Ramos (cell line): Measurements from ENCODE around the gene WDR33.

Experiments used
- in situ Hi-C: fragments of 300-500 bp; cut with MboI; formaldehyde crosslinking; loops from one replicate; pipeline ENCODE4 v1.14.3; 2022; ENCODE audit warnings: low sequenced_read_pairs; ENCODE audit not compliant: unreplicated experiment

Gene WDR33

DNA sequence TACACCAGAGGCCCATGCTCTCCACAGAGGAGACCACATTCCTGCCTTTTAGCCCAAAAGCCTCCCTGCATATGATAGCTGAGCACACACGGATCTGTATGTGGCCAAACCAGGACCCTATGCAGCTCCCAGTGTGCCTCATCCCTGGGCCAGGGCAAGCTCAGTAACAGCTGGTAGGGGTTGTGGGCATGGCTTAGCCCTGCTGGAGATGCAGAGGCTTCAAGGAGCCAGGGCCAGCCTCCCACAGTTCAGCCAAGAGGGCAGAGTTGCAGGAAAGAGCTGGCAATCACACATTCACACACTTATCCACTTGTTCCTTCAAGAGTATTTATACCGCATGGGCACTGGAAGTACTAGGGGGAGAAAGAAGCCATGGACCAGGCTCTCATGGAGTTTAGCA, 134.1 kb downstream of the WDR33 start:
- in situ Hi-C loops, result no loop called here

DNA sequence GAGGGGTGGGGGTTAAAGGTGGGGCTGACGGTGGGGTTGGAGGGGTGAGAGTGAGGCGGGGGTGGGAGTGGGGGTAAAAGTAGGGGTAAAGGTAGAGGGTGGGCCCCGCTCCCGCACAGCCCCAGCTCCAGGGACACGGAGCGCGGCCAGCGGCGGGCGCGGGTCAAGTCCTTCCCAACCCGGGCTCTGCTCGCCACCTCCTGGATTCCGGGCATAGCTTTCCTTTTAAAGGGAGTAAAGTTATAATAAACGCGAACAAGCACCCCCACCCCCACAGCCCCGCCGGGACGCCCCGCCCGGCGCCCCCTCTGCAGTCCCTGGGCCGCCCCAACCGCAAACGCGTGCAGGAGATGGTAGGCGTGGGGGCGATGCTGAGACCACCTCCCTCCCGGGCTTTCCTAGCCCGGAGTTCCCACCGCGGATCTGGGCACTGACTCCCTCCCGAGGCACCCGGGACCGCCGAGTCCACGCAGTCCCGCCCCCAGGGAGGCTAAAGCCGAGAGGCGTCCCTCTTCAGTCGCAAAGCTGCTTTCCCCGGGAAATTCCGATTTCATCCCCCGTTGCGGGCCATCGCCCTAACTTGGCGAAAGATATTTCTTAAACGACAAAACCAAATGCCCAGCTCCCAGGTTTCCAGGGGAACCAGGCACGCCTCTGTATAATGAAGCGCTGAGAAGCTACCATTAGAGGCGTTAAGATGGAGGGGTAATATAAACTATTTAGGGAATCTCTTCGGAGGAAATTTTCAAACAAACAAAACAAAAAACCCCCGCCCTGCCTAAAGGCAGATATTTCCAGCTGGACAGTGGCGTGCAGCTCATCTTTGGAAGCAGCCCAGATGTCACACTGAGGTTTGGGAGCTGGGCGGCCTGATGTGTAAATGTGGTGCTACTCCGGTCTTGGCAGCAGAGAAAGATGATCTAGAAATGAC, 135.4 kb downstream of the WDR33 start, which contains the start of gene LIMS2:
TSS of gene LIMS2 (minus strand) at position 200 of the 931 bp plus-strand sequence. CDS start 506 bp downstream, outside the sequence.
- in situ Hi-C loops, result no loop called here

- in situ Hi-C loops, result no loop called here
Measured at GRCh38 chr2:127674241-127675209, 136.4 kb downstream of the WDR33 start.

DNA sequence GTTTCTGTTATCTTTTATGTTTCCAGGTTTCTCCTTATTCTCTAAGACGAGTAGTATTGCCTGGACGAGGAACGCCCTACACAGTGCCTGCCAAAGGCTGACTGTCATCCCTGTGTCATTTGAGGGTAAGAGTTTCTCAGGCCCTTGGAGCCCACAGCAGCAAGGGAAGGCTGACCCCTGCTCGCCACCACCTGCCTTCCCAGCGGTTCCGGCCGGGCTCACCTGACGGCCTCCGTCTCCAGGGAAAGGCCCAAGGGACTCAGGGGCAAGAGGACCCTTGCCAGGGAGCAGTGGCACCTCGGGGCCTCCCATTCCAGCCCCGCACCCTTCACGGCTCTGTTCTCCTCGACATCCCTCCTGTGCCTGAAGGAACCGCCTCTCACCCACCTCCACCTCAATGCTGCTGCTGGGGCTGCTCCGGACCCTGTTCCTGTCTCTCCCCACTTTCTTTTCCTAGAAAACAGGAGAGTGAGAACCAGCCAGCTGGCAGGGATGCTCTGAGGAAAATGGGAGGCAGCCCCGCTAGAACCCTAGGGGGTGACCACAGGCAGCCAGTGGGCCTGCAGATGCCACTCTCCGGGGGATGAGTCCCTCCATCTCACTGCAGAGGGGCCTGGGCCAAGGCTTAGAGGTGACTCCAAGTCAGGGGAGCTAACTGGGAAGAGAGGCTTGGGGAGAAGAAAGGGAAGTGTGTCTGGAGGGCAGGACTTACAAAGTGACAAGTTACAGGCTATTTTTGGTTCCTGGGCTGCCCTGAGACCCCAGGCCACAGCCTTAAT, 137.5 kb downstream of the WDR33 start:
- in situ Hi-C loops, result no loop called here

GRCh38 chr2:127672341-127673224, 138.4 kb downstream of the WDR33 start:
- in situ Hi-C loops, result no loop called here

- in situ Hi-C loops, result no loop called here
Measured at GRCh38 chr2:127671557-127672302, 139.2 kb downstream of the WDR33 start.

DNA sequence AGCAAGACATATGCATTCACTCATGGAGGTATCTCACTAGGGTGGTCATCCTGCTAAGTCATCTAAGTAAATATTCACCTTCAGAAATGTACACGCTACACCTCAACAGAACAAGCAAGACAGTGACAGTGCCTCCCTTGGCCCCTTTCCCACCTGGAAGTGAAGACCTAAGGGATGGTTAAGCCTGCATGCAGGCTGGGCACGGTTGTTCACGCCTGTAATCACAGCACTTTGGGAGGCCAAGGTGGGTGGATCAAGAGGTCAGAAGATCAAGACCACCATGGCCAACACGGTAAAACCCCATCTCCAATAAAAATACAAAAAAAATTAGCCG, 140.0 kb downstream of the WDR33 start:
- in situ Hi-C loops, result no loop called here

DNA sequence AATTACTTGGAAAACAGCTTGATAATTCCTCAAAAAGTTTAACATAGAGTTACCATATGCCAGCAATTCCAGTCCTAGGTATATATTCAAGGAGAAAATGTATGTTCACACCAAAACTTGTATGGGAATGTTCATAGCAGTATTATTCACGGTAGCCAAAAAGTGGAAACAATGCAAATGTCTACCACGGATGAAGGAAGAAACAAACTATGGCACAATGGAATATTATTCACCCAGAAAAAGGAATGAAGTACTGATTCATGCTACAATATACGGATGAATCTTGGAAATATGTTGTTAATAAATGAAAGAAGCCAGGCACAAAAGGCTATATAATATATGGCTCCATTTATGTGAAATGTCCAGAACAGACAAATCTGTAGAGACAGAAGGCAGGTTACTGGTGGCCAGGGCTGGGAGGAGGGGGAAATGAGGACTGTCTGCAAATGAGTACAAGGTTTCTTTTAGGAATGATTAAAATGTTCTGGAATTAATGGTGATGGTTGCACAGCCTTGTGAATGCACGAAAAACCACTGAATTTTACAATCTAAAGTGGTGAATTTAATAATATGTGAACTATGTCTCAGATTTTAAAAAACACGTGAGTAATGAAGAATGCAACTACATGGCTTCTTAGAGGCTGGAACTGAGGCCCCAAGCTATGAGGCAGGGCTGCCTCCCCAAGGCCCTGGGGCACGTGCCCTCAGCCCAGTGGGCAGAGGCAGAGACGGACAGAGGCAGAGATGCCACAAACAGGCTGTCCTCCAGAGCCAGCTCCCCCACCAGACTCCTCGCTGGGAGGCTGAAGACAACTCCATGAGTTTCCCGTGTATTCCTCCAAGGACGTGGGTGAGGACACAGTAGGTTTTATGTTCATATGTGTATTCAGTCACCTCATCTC, 140.7 kb downstream of the WDR33 start:
- in situ Hi-C loops, result no loop called here

DNA sequence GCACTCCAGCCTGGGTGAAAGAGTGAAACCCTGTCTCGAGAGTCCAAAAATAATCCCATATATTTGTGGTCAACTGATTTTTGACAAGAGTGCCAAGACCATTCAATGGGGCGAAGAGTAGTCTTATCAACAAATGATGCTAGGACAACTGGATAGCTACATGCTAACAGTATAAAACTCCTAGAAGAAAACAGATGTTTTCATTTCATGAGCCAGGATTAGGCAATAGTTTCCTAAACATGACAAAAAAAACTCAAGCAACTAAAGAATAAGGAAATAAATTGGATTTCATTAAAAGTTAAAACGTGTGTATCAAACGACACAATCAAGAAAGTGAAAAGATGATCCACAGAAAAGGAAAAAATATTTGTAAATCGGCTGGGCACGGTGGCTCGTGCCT, 141.9 kb downstream of the WDR33 start:
- in situ Hi-C loops, result no loop called here

DNA sequence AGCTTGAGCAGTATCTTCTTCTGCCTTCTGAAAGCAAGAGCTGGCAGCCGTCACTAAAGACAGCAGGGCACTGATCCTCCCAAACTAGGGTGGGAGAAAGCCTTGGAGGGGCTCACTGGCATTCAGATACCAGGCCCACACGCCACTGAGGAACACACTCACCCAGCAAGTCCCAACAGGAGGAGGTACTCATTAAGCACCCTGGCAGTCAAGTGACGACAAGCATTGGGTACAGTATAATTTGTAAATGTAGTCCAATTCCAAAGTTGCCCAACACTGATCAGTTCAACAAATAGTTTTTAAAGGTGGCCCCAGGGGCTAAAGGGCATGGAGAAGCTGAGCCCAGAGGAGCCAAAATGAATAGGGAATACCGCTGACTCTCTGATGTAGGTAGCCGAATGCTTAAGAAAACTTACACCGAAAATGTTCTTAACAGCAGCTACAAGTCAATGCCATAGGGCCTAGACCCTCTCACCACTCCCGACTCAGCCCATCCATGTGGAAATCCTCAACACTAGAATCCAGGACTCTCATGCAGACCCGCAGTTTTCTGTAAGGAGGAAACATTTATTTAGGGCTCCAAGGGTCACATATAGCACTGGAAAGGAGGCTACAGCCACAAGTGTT, 145.6 kb downstream of the WDR33 start:
- in situ Hi-C loops, result no loop called here

- in situ Hi-C loops, result no loop called here
Measured at GRCh38 chr2:127664895-127665225, 146.1 kb downstream of the WDR33 start.

GRCh38 chr2:127664065-127664894, 146.7 kb downstream of the WDR33 start:
- in situ Hi-C loops, result no loop called here

- in situ Hi-C loops, result no loop called here
Measured at GRCh38 chr2:127663566-127664064, 147.4 kb downstream of the WDR33 start.

DNA sequence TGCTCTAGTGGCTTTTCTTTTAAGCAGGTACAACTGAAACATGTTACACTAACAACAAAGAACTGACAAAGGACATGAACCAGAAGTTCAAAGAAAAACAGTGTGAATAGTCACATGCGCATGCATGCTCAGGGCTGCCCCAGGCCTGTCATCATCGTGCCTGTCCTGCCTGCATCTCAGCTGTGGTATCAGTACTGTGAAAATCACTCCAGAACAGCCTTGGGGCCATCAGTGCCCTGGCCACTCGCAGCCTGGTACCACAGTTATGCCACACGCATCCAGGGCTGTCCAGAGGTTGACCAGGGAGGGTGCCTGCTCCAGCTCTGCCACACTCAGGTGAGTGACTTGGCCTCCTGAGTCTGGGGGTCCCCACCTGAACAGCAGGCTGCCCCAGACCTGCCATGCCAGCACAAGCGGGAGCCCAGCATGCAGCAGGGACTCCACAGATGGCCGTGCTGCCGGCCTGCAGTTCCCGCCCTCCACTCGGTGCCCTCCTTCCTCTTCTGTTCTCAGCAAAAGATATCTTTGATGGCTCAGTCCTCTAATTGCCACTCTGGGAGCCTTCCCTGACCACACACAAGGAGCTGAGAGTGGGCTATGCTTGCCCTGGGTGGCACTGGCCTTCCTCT, 147.9 kb downstream of the WDR33 start:
- in situ Hi-C loops, result no loop called here

GRCh38 chr2:127661949-127662510, 148.9 kb downstream of the WDR33 start:
- in situ Hi-C loops, result no loop called here
